PC-3 (cell line): ENCODE measurements around the gene KNDC1.

Experiments used
- EZH2 ChIP-seq: fragments of 300-600 bp; sonication (generic); IDR thresholded peaks from one replicate; pipeline ENCODE4 v1.6.1; 2017; ENCODE audit warnings: antibody characterized with exemption, mild to moderate bottlenecking, low read length; ENCODE audit not compliant: unreplicated experiment
- EZH2phosphoT487 ChIP-seq: fragments of 300-600 bp; sonication (generic); IDR thresholded peaks from 2 replicates; pipeline ENCODE4 v1.6.1; 2018; ENCODE audit warnings: mild to moderate bottlenecking, antibody characterized with exemption, low read length, borderline replicate concordance
- TF ChIP-seq, protein P1 (sequence below): fragments of 300-600 bp; sonication (generic); conservative IDR thresholded peaks from 2 replicates; pipeline ENCODE4 v1.5.1; 2017; ENCODE audit warnings: antibody characterized with exemption, low read depth, mild to moderate bottlenecking, low read length

DNA sequence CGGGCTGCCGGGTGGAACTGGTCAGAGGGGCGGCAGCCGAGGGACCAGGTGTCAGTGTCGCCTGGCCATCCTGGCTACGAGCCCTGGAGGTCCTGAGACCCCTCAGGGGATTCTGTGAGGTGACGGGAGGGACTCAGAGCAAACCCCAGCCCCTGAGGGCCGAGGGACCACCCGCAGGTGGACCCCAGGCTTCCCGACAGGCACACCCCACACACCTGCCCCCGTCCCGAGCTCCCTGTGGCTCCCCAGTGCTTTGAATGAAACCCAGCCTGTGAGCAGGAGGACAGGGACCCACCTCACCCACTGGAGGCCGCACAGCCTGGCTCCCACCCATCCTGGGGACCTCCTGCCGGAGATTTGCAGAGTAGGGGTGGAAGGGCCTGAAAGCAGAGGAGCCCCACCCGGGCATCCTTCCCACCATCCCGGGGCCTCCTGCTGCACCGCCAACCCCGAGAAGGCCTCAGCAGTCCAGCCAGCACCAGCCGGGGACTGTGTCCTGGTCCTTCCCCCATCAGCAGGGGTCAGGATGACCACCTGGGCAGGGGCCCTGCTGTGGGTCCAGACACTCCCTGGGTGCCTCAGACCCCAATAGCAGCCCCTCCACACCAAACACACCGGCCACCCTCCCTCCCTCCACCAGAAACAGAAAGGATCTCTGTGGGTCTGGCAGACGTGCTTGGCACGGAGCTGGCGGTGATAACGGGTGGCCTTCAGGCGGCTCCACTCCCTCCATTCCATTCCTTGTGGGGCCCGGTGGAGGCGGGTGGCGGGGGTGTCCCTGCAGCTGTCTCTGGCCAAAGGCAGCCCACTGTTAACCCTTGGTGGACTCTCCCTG lies 91.6 kb downstream of the KNDC1 start:
- TF ChIP-seq, protein P1, sequence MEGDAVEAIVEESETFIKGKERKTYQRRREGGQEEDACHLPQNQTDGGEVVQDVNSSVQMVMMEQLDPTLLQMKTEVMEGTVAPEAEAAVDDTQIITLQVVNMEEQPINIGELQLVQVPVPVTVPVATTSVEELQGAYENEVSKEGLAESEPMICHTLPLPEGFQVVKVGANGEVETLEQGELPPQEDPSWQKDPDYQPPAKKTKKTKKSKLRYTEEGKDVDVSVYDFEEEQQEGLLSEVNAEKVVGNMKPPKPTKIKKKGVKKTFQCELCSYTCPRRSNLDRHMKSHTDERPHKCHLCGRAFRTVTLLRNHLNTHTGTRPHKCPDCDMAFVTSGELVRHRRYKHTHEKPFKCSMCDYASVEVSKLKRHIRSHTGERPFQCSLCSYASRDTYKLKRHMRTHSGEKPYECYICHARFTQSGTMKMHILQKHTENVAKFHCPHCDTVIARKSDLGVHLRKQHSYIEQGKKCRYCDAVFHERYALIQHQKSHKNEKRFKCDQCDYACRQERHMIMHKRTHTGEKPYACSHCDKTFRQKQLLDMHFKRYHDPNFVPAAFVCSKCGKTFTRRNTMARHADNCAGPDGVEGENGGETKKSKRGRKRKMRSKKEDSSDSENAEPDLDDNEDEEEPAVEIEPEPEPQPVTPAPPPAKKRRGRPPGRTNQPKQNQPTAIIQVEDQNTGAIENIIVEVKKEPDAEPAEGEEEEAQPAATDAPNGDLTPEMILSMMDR: no peak
- no peak for TF ChIP-seq EZH2phosphoT487
- TF ChIP-seq EZH2: no peak
